HUES48 (cell line): ENCODE data around the gene CRAT.

ENCODE experiments used
- H3K27ac ChIP-seq: one replicate; pipeline ENCODE4 v1.7.0; 2013; ENCODE audit warnings: low read depth, low read length, inconsistent platforms
- H3K27me3 ChIP-seq: 2 replicates; pipeline ENCODE4 v1.6.1; 2013; ENCODE audit warnings: mild to moderate bottlenecking, low read length; ENCODE audit not compliant: control insufficient read depth, insufficient read depth
- H3K36me3 ChIP-seq: 2 replicates; pipeline ENCODE4 v1.6.1; 2013; ENCODE audit warnings: low read length; ENCODE audit not compliant: control insufficient read depth, insufficient read depth
- H3K4me1 ChIP-seq: 2 replicates; pipeline ENCODE4 v1.6.1; 2013; ENCODE audit warnings: mild to moderate bottlenecking, low read length; ENCODE audit not compliant: control insufficient read depth, insufficient read depth
- H3K4me3 ChIP-seq: 2 replicates; pipeline ENCODE4 v1.5.1; 2013; ENCODE audit warnings: mild to moderate bottlenecking, low read depth, low read length
- H3K9ac ChIP-seq: 2 replicates; pipeline ENCODE4 v1.6.1; 2013; ENCODE audit warnings: mild to moderate bottlenecking, low read depth, low read length, moderate library complexity
- H3K9me3 ChIP-seq: 2 replicates; pipeline ENCODE4 v1.6.1; 2013; ENCODE audit warnings: low read length; ENCODE audit not compliant: control insufficient read depth, insufficient read depth

CRAT gene

GRCh38 chr9:129070696-129071525, 39.7 kb downstream of the CRAT start:
- Histone ChIP-seq H3K9ac (0 out of 2 replicates have a peak overlapping the region, but pooled peaks have one; percentile 12), H3K27me3 (no peaks in the 10 kb centered on the region), H3K4me1 (peaks cover 19% of the 10 kb centered on the region), H3K4me3 (no peak overlapping the region; the same call in 1 of the 2 replicates), H3K9me3 (no peaks in the 10 kb centered on the region), H3K36me3 (peaks cover 29% of the 10 kb centered on the region), H3K27ac (peak overlapping the region; percentile 78)

- Histone ChIP-seq H3K9ac (no peak overlapping the region), H3K27ac (no peak overlapping the region), H3K4me3 (no peak overlapping the region), H3K36me3 (peaks cover 36% of the 10 kb centered on the region), H3K27me3 (no peaks in the 10 kb centered on the region), H3K9me3 (no peaks in the 10 kb centered on the region), H3K4me1 (peaks cover 19% of the 10 kb centered on the region)
Observed at GRCh38 chr9:129069862-129070641, 40.5 kb downstream of the CRAT start.

- no peak overlapping the region for H3K4me3 ChIP-seq
- H3K4me1 ChIP-seq, result peaks cover 19% of the 10 kb centered on the region
- H3K27ac ChIP-seq, result no peak overlapping the region
- H3K36me3 ChIP-seq, result peaks cover 44% of the 10 kb centered on the region
- H3K9me3 ChIP-seq, result no peaks in the 10 kb centered on the region
- no peak overlapping the region for H3K9ac ChIP-seq
- no peaks in the 10 kb centered on the region for H3K27me3 ChIP-seq
Observed at GRCh38 chr9:129068990-129069861, 41.4 kb downstream of the CRAT start.

- Histone ChIP-seq H3K4me1 (peaks cover 19% of the 10 kb centered on the region), H3K27ac (no peak overlapping the region), H3K4me3 (no peak overlapping the region), H3K36me3 (peaks cover 51% of the 10 kb centered on the region), H3K27me3 (no peaks in the 10 kb centered on the region), H3K9me3 (no peaks in the 10 kb centered on the region), H3K9ac (no peak overlapping the region)
Observed at GRCh38 chr9:129068110-129068509, 42.5 kb downstream of the CRAT start.

- no peak overlapping the region for H3K27ac ChIP-seq
- H3K9ac ChIP-seq, result no peak overlapping the region
- H3K9me3 ChIP-seq, result no peaks in the 10 kb centered on the region
Observed at GRCh38 chr9:129064499-129064908, 46.1 kb downstream of the CRAT start.

GRCh38 chr9:129063061-129063460, 47.5 kb downstream of the CRAT start:
- no peak overlapping the region for H3K27ac ChIP-seq
- H3K9ac ChIP-seq, result no peak overlapping the region
- no peaks in the 10 kb centered on the region for H3K9me3 ChIP-seq
- no peaks in the 10 kb centered on the region for H3K4me1 ChIP-seq
- no peaks in the 10 kb centered on the region for H3K27me3 ChIP-seq
- peaks cover 64% of the 10 kb centered on the region for H3K36me3 ChIP-seq
- H3K4me3 ChIP-seq, result no peak overlapping the region

More at GRCh38 chr9:129064499-129064908, 46.1 kb downstream of the CRAT start:
- Histone ChIP-seq H3K27me3 (no peaks in the 10 kb centered on the region), H3K4me3 (no peak overlapping the region), H3K4me1 (no peaks in the 10 kb centered on the region), H3K36me3 (peaks cover 65% of the 10 kb centered on the region)

- H3K27ac ChIP-seq, result no peak overlapping the region
- H3K4me1 ChIP-seq, result no peaks in the 10 kb centered on the region
- H3K9me3 ChIP-seq, result no peaks in the 10 kb centered on the region
- peaks cover 64% of the 10 kb centered on the region for H3K36me3 ChIP-seq
- H3K9ac ChIP-seq, result no peak overlapping the region
- H3K4me3 ChIP-seq, result no peak overlapping the region
- H3K27me3 ChIP-seq, result no peaks in the 10 kb centered on the region
Observed at GRCh38 chr9:129060991-129061390, 49.6 kb downstream of the CRAT start.

GRCh38 chr9:129059796-129060785, 50.5 kb downstream of the CRAT start:
- H3K9me3 ChIP-seq, result no peaks in the 10 kb centered on the region
- no peaks in the 10 kb centered on the region for H3K4me1 ChIP-seq
- H3K27me3 ChIP-seq, result no peaks in the 10 kb centered on the region
- no peak overlapping the region for H3K27ac ChIP-seq
- H3K4me3 ChIP-seq, result no peak overlapping the region
- H3K9ac ChIP-seq, result no peak overlapping the region
- H3K36me3 ChIP-seq, result peaks cover 57% of the 10 kb centered on the region

- Histone ChIP-seq H3K27me3 (no peaks in the 10 kb centered on the region), H3K9me3 (no peaks in the 10 kb centered on the region), H3K4me1 (no peaks in the 10 kb centered on the region), H3K27ac (no peak overlapping the region), H3K4me3 (no peak overlapping the region), H3K36me3 (peaks cover 53% of the 10 kb centered on the region), H3K9ac (no peak overlapping the region)
Observed at GRCh38 chr9:129058965-129059795, 51.4 kb downstream of the CRAT start.
